CD4-positive, alpha-beta memory T cell (primary cell): ENCODE results near the gene CPS1. TPM values are rescaled to one million over a fixed set of nuclear protein-coding genes. Genes with fewer than 3 reads are reported as not detected.

Source experiments
- CTCF ChIA-PET: fragments of 350-600 bp; sonication (Branson Sonifier 250); formaldehyde crosslinking; loops from one replicate; lab custom pipeline; 2021; ENCODE audit warnings: inconsistent platforms; ENCODE audit not compliant: partially characterized antibody; lab: Charles Lee
- POLR2A ChIA-PET: fragments of 350-600 bp; sonication (Branson Sonifier 250); formaldehyde crosslinking; loops from one replicate; lab custom pipeline; 2021; ENCODE audit not compliant: partially characterized antibody; lab: Charles Lee
- DNase-seq, 5 donors: peaks; one replicate each; pipeline versions ENCODE4 v3.0.0 to v3.0.0-alpha.2; 2020 to 2022; ENCODE audit warnings: mixed read lengths in 1 of 5
- H3K27ac ChIP-seq: one replicate; pipeline ENCODE4 v1.7.0; 2013; ENCODE audit warnings: low read depth, low read length
- H3K27me3 ChIP-seq: 2 replicates; pipeline ENCODE4 v1.7.0; 2013; ENCODE audit warnings: mild to moderate bottlenecking, low read length, moderate library complexity; ENCODE audit not compliant: insufficient read depth
- H3K36me3 ChIP-seq: 2 replicates; pipeline ENCODE4 v1.7.0; 2013; ENCODE audit warnings: mild to moderate bottlenecking, low read length, moderate library complexity; ENCODE audit not compliant: insufficient read depth
- H3K4me1 ChIP-seq: 2 replicates; pipeline ENCODE4 v1.7.0; 2013; ENCODE audit warnings: mild to moderate bottlenecking, low read length, moderate library complexity; ENCODE audit not compliant: insufficient read depth
- H3K4me3 ChIP-seq, 2 donors: one replicate each; pipeline ENCODE4 v1.7.0; 2013; ENCODE audit warnings: low read length in 2 of 2, mild to moderate bottlenecking in 1 of 2
- H3K9me3 ChIP-seq, 2 donors: one replicate each; pipeline ENCODE4 v1.7.0; 2013; ENCODE audit warnings: low read length in 2 of 2, control low read depth in 1 of 2; ENCODE audit not compliant: control insufficient read depth in 1 of 2
- H3K27ac Mint-ChIP-seq, 7 donors: one replicate each; pipeline ENCODE4 v1.8.0; 2020 to 2021; ENCODE audit warnings: mixed read lengths in 7 of 7, mild to moderate bottlenecking in 6 of 7, inconsistent platforms in 3 of 7, moderate library complexity in 3 of 7
- H3K27me3 Mint-ChIP-seq, 2 donors: one replicate each; pipeline ENCODE4 v1.8.0; 2020 to 2021; ENCODE audit warnings: mixed read lengths in 2 of 2
- H3K36me3 Mint-ChIP-seq, 2 donors: one replicate each; pipeline ENCODE4 v1.8.0; 2020 to 2021; ENCODE audit warnings: mixed read lengths in 2 of 2, inconsistent platforms in 1 of 2, mild to moderate bottlenecking in 1 of 2
- H3K4me1 Mint-ChIP-seq, 4 donors: one replicate each; pipeline ENCODE4 v1.8.0; 2020 to 2021; ENCODE audit warnings: mixed read lengths in 4 of 4, mild to moderate bottlenecking in 1 of 4
- H3K4me3 Mint-ChIP-seq, 8 donors: one replicate each; pipeline ENCODE4 v1.8.0; 2020 to 2021; ENCODE audit warnings: mixed read lengths in 8 of 8, mild to moderate bottlenecking in 7 of 8, moderate library complexity in 6 of 8, inconsistent platforms in 3 of 8
- H3K9me3 Mint-ChIP-seq, 8 donors: one replicate each; pipeline ENCODE4 v1.8.0; 2020 to 2021; ENCODE audit warnings: mixed read lengths in 8 of 8, mild to moderate bottlenecking in 5 of 8, inconsistent platforms in 3 of 8, moderate library complexity in 1 of 8
- intact Hi-C: fragments of 100-400 bp; cut with micrococcal nuclease; formaldehyde crosslinking; loops from one replicate; pipeline ENCODE4 v1.15.1; 2023
- polyA plus RNA-seq, 2 donors: library from polyadenylated mRNA; unstranded; fragments of 300-500 nt; fragmentation: Illumina TruSeq; gene quantifications; one replicate each; pipeline ENCODE4 v1.2.3, GENCODE V29; 2021
- total RNA-seq, 2 experiments: library from RNA; stranded (reverse); gene quantifications; one replicate each; pipeline ENCODE4 v1.2.3, GENCODE V29; 2021

Gene CPS1
- total and polyA plus RNA-seq, 4 experiments from 2014 or later = 0.44 TPM; not detected in 3

DNA sequence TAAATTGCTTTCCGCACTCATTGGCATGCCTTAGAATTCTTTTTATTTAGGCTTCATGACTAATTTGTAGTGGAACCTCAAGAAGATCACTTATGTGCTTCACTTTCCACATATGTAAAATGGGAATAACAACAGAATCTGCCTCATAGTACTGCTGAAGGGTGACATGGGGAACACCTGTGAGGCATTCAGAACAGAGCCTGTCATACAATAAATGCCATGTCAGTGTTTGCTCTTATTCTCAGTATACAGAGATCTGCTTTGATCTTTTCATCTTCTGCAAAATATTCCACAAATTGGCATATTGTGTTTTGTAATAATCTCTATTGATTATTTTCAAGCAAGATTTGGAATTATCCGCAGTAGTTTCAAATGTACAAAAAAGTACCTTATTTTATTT lies 17.4 kb upstream of the CPS1 start:
- H3K36me3 Mint-ChIP-seq = no peaks in the 10 kb centered on the region
- H3K4me3 ChIP-seq = no peak overlapping the region
- no peaks in the 10 kb centered on the region for H3K36me3 ChIP-seq
- H3K27me3 ChIP-seq = no peaks in the 10 kb centered on the region
- H3K9me3 ChIP-seq = no peaks in the 10 kb centered on the region
- H3K27me3 Mint-ChIP-seq = peaks cover 1 to 4% of the 10 kb centered on the region in 2 donors
- no peak overlapping the region for H3K27ac ChIP-seq
- POLR2A ChIA-PET = no interaction called here
- no peaks in the 10 kb centered on the region for H3K4me1 Mint-ChIP-seq
- intact Hi-C loops = no loop called here
- H3K27ac Mint-ChIP-seq = no peak overlapping the region
- H3K4me3 Mint-ChIP-seq = no peak overlapping the region
- no peaks in the 10 kb centered on the region for H3K4me1 ChIP-seq
- CTCF ChIA-PET = no interaction called here
- peaks cover 0 to 1% (median 0%) of the 10 kb centered on the region in 8 donors for H3K9me3 Mint-ChIP-seq
- no peak for DNase-seq

DNA sequence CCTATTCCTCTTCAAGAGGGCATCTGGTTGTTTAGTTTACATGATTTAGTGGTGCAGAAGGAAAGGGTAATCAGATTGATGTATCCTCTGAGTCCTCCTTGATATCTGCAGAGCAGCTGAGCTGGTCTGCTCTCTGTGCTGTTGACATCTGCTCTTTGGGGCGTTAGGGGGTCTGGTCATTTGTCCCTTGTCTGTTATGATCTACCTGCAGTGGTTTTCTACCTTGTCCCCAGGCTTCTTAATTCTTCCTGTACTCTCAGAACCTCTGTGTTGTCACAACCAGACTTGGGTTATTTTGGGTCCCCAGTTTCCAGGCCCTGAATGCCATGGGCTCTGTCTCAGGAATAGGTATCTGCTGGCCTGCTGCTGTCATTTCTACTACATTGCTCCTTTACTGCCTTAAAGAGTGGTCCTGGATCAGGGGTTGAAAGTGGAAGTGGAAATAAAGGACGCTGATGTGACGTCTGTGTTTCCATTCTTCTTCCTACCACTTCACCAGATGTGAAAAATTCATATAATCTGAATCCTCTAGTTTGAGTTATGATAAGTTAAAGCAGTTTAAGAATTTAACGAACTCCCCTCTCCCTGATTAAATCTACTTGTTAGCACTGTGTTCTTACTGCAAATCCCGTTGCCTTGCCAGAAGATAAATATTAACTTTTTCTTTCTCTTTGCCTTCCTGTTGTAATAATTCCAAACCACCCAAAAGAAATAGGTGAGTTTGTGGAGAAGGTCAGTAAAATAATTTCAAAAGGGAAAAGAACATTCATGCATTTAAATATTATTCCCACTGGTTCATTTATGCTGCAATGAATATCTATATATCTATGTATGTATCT lies 16.6 kb upstream of the CPS1 start:
- ChIA-PET POLR2A (no interaction called here), CTCF (no interaction called here)
- Histone ChIP-seq H3K36me3 (no peaks in the 10 kb centered on the region), H3K9me3 (no peaks in the 10 kb centered on the region), H3K27me3 (no peaks in the 10 kb centered on the region), H3K4me3 (no peak overlapping the region), H3K27ac (no peak overlapping the region), H3K4me1 (no peaks in the 10 kb centered on the region)
- no peak for DNase-seq
- Mint-ChIP-seq H3K27me3 (peaks cover 1 to 4% of the 10 kb centered on the region in 2 donors), H3K36me3 (no peaks in the 10 kb centered on the region), H3K4me3 (no peak overlapping the region), H3K27ac (no peak overlapping the region), H3K9me3 (no peaks in the 10 kb centered on the region), H3K4me1 (no peaks in the 10 kb centered on the region)
- intact Hi-C loops = no loop called here

GRCh38 chr2:210540471-210540870 lies 15.9 kb upstream of the CPS1 start:
- Mint-ChIP-seq H3K27me3 (peaks cover 1 to 4% of the 10 kb centered on the region in 2 donors), H3K27ac (no peak overlapping the region), H3K4me3 (no peak overlapping the region), H3K4me1 (no peaks in the 10 kb centered on the region), H3K36me3 (no peaks in the 10 kb centered on the region), H3K9me3 (no peaks in the 10 kb centered on the region)
- Histone ChIP-seq H3K4me1 (no peaks in the 10 kb centered on the region), H3K4me3 (no peak overlapping the region), H3K27me3 (no peaks in the 10 kb centered on the region), H3K36me3 (no peaks in the 10 kb centered on the region), H3K9me3 (no peaks in the 10 kb centered on the region), H3K27ac (no peak overlapping the region)
- ChIA-PET POLR2A (no interaction called here), CTCF (no interaction called here)
- no peak for DNase-seq
- intact Hi-C loops = no loop called here

DNA sequence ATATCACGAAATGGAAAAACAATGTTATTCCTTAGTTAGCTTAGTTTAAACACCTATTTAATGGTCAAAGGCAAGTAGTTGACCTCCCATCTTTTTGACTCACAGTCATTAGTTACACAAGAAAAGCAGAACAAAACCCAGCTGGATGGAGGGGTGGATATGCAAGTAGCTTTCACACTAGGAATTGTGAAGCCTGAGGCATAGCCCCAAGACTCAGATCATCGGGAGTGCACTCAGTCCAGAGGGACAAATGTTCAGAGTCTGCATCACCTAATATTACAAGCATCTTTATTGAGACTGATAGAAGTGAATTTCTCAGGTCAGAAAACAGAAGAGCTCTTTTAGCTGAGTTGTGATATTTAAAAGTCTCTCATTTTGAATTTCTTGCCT lies 15.5 kb upstream of the CPS1 start:
- H3K4me3 Mint-ChIP-seq = no peak overlapping the region
- H3K27ac Mint-ChIP-seq = no peak overlapping the region
- no peaks in the 10 kb centered on the region for H3K4me1 Mint-ChIP-seq
- no peaks in the 10 kb centered on the region for H3K9me3 ChIP-seq
- peaks cover 1 to 4% of the 10 kb centered on the region in 2 donors for H3K27me3 Mint-ChIP-seq
- H3K4me3 ChIP-seq = no peak overlapping the region
- H3K4me1 ChIP-seq = no peaks in the 10 kb centered on the region
- H3K36me3 ChIP-seq = no peaks in the 10 kb centered on the region
- no peak for DNase-seq
- CTCF ChIA-PET = no interaction called here
- no peaks in the 10 kb centered on the region for H3K27me3 ChIP-seq
- H3K36me3 Mint-ChIP-seq = no peaks in the 10 kb centered on the region
- intact Hi-C loops = no loop called here
- POLR2A ChIA-PET = no interaction called here
- H3K27ac ChIP-seq = no peak overlapping the region
- no peaks in the 10 kb centered on the region for H3K9me3 Mint-ChIP-seq

- Mint-ChIP-seq H3K9me3 (no peaks in the 10 kb centered on the region), H3K4me1 (no peaks in the 10 kb centered on the region), H3K27me3 (peaks cover 1 to 4% of the 10 kb centered on the region in 2 donors), H3K4me3 (no peak overlapping the region), H3K36me3 (no peaks in the 10 kb centered on the region), H3K27ac (no peak overlapping the region)
- Histone ChIP-seq H3K4me1 (no peaks in the 10 kb centered on the region), H3K9me3 (no peaks in the 10 kb centered on the region), H3K4me3 (no peak overlapping the region), H3K27me3 (no peaks in the 10 kb centered on the region), H3K27ac (no peak overlapping the region), H3K36me3 (no peaks in the 10 kb centered on the region)
- CTCF ChIA-PET = no interaction called here
- intact Hi-C loops = no loop called here
- no peak for DNase-seq
- POLR2A ChIA-PET = no interaction called here
Measured at GRCh38 chr2:210541290-210541902, 15.0 kb upstream of the CPS1 start.

DNA sequence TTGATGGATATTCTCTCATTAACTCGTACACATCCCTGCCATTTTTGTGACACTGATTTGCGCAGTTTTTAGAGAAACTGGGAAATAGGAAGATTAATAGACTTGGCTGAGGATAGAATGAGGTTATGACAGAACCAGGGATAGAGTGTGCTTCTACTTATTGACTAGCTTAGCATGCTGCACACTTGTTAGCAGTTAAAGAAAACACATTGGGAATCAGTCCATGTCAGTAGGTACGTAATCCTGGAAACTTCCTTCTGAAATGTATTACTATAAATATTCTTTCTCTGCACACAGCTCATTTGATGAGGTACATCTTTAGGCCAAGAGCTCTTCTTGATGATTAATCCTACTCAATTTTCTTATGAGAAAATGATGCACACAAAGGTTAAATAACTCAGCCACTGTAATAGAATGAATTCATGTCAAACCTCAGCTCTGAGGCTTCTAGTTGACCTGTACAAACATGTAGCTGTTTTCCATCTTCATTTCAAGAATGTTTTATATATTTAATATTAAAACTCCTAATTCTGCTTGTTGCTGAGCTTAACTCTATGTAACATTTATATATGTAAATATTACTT lies 12.3 kb upstream of the CPS1 start:
- intact Hi-C loops = no loop called here
- CTCF ChIA-PET = interaction anchor here (1.6 kb wide), 1 partner anchor 13 kb away, joined by 5 read pairs; the partner anchor contains the start of gene CPS1
- Mint-ChIP-seq H3K27me3 (peaks cover 0 to 1% of the 10 kb centered on the region in 2 donors), H3K36me3 (no peaks in the 10 kb centered on the region), H3K9me3 (no peaks in the 10 kb centered on the region), H3K4me1 (no peaks in the 10 kb centered on the region), H3K27ac (no peak overlapping the region), H3K4me3 (no peak overlapping the region)
- Histone ChIP-seq H3K4me1 (no peaks in the 10 kb centered on the region), H3K27me3 (no peaks in the 10 kb centered on the region), H3K36me3 (no peaks in the 10 kb centered on the region), H3K27ac (no peak overlapping the region), H3K9me3 (no peaks in the 10 kb centered on the region), H3K4me3 (no peak overlapping the region)
- POLR2A ChIA-PET = no interaction called here
- no peak for DNase-seq

DNA sequence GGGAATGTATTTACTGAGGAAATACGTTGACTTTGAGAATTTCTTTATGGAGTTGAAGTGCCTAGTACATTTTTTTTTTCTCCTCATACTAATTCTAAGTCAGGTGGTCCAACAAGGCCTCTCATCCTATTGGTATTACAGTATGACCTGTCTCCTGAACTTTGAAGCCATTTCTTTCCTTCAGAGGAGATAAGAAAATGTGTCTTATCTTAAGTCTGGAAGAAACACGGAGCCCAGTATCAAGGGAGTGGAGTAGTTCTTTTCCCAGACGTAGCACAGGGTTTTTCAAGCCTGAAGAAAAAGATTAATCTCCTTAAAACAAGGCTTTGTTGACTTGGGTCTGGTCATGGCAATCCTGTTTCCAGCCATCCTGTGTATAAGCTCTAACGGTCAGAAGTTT lies 11.6 kb upstream of the CPS1 start:
- H3K4me3 ChIP-seq = no peak overlapping the region
- H3K27me3 ChIP-seq = no peaks in the 10 kb centered on the region
- intact Hi-C loops = no loop called here
- Mint-ChIP-seq H3K27ac (no peak overlapping the region), H3K36me3 (no peaks in the 10 kb centered on the region), H3K4me1 (no peaks in the 10 kb centered on the region), H3K9me3 (no peaks in the 10 kb centered on the region), H3K27me3 (peaks cover 0 to 1% of the 10 kb centered on the region in 2 donors), H3K4me3 (no peak overlapping the region)
- no peaks in the 10 kb centered on the region for H3K4me1 ChIP-seq
- POLR2A ChIA-PET = no interaction called here
- H3K36me3 ChIP-seq = no peaks in the 10 kb centered on the region
- no peak overlapping the region for H3K27ac ChIP-seq
- no peak for DNase-seq
- CTCF ChIA-PET = interaction anchor here (1.6 kb wide), 1 partner anchor 12 kb away, joined by 5 read pairs; the partner anchor contains the start of gene CPS1
- no peaks in the 10 kb centered on the region for H3K9me3 ChIP-seq
